ENCODE results near the gene CACNA1C.

The CACNA1C gene

DNA sequence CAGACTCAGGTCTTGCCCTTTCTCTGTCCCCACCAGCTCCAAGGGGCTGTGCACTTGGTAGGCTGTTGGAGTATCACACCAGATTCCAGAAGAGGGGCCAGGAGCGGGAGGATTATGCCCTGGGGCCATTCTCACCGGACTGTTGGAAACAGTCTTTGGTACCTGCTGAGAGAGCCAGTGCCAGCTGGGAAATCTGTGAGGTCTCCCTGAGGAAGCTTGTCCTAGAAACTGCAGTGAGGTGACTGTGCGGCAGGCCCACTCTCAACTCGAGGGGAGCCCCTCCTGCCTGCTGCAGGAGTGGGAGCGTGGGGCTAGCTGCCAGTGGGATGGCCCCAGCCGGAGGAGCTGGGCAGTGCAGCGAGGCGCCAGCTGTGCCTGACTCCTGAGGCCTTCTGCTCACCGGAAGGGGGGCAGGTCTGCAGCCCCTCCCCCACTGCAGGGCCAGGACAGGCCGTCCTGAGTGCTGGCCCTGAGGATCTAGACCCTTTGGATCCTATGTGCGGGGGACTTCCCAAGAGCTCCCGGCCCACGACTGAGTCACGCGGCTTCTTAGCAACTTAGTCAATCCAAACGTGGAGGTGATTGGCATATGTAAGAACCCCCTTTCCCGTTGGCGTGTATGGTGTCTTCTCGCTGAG is 295.2 kb downstream of the CACNA1C start:
- DNase-seq, result no peak

DNA sequence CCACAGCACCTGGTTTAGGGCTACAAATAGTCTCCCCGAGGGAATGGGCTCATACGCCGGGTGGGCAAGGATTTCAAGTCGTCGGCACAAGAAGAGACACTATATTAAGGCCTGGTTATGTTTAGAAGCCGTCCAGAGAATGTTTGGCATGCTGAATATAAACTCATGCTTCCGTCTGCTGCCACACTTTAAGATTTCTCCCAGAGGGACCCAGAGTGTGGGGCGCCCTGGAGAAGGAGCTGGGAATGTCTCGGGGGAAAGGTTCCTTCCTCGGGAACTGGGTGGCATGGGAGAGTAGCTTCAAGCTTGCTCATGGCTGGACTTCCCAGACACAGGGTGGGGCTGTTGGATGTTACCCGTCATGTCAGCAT is 295.7 kb downstream of the CACNA1C start:
- DNase-seq, result no peak

DNA sequence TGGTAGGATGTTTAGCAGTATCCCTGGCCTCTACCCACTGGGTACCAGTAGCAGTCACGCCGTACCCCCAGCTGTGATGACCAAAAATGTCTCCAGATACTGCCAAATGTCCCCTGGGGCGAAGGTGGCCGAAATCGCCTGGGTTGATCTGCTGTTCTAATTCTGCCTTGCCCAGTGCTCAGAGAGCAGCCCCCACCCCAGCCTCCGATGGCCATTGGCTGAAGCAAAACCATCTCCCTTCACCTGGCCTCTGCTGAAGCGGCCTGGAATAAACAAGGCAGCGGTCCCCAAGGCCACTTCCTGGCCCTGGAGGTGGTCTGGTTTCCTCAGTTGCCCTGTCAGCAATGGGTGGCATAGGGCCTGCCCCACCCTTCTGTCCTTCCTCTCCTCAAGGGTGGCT is 298.4 kb downstream of the CACNA1C start:
- no peak for DNase-seq

DNA sequence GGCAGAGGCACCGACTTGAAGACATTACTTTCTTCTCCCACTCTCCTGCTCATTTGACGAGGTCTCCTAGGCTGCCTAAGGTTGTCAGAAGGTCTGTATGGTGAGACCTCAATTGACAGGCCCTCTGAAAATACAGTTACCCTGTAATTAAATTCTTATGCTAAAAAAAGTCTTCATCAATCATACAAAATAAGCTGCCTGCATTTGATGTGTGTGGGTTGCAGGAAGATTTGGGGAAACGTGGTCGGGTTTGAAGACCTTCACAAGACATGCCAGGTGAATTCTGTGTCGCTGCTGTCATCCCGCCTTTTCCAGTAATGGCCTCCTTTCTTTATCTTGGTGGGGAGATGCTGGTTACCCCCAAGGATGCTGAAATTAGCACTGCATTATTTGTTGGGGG is 299.4 kb downstream of the CACNA1C start:
- DNase-seq, result no peak

DNA sequence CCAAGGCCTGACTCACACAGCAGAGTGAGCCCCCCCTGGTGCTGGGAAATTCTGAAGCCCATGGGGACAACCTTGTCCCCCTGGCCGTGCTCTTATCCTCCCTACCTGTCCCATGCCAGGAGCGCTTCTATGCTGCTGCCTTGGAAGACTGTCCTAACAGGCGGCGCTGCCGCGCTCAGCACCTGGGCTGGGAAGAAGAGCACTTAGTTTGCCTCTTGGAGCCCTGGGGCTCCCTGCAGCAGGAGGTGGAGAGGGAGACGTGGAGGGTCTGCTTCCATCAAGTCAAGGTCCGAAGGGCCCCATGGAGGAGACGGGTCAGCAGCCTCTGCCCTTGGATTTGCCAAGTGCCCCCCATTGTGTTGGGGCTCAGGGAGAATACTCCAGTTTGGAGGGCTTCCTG is 300.5 kb downstream of the CACNA1C start:
- no peak for DNase-seq

DNA sequence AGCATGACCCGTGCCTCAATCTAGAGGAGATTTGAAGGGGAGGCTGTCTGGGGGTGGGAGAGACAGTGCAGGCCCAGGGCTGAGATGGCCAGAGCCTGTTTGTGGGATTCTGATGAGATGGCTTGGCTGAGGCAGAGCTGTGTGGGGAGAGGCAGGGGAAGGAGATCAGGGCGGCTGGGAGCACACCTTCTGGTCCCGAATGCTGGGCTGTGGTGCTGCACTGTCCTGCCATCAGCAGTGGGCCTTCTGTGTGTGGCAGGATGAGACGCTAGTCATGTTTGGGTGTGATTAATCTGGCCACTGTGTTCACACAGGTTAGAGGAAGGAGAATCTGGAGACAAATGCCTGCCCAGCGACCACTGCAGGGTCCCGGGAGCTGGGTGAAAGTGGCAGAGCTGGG is 300.9 kb downstream of the CACNA1C start:
- DNase-seq, result no peak

DNA sequence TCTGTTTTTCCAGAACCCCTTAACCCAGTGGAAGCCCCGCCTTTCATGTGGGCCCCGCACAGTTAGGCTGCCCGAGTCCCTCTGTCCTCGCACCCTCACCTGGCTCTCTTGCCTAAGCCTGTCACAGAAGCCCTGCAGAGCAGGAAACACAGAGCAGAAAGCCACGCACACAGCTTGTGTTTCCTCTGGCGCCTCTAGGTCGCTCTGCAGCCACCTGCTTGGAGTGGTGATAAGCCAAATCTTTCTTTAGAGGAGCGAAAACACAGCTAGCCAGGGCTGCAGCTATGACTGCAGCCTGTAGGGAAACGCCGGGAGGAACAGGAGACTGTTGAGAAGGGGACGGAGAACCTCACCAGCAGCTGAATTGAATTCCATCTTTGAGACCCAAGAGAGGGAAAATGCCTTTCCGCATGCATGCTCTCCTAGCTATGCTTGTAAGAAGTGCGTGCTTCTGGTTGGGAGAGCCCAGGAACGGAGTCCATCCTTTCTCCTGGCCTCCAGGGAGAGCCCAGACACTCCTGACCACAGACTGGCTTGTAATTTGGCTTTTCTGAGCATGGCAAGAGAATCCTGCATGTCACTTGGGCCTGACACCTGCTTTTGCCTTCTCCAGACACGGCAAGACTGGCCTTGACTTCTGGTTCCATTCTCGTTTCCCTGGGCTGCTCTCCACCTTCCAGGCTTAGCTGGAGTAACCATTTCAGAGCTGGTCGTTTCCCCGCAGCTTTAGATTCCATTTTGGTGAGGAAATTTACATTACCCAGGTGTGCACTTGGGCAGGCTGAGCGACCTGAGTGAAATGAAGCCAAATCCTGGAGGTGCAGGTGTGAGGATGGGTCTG is 301.6 kb downstream of the CACNA1C start:
- peak; percentile 25 to 75 for DNase-seq

DNA sequence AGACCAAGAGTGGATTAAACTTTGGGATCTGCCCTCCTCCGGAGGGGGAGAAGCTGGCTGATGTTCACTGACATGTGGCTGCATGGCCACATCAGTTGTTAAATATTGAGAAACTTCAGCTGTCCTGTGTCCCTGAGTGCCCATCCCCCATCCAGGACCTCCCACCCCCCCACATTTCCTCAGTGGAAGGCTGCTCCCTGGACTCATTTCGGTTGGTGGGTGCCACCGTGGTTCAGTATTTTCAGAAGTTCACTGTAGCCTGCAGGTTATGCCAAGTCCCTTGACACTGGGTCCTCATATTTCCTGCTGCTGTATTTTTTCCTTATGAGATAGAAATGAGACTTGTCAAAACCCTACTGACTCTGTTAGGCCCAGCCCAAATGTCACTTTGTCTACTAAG is 302.4 kb downstream of the CACNA1C start:
- no peak for DNase-seq

DNA sequence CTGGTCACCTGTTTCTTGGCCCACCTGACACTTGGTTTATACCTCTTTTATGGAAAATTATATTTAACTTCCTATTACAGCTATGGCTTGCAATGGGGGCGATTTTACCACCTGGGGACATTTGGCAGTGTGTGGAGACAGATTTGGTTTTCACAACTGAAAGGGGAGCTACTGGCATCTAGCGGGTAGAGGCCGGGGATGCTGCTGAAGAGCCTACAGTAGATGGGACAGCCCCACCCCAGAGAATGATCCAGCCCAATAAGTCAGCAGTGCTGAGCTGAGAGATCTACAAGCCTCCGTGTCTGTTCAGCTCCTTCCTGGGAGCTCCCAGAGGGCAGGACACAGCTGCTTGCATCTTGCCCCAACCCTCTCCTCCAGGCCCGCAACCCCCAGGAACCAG is 302.8 kb downstream of the CACNA1C start:
- DNase-seq, result no peak

DNA sequence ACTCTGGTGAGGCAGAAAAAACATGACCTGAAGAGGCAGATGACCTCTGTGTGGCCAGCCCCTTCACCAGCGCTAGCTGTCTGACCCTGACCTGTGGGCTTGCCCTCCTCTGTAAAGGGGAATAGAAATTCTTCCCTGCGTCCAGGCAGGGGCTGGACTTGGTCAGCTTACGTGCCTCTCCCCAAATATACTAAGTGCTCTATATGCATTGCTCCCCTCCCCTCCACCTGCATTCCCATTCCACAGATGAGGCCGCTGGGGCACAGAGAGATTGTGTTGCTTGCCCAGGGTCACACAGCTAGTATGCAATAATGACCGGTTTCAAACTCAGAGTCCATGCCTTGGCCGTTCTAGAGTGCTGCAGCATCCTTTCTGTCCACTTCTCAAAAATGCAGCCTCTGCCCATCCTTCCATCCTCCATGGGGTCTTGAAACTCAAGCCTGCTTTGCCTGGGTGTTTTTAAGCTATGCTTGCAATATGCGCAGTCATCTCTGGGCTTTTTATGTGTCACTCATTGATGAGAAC is 303.9 kb downstream of the CACNA1C start:
- no peak for DNase-seq

DNA sequence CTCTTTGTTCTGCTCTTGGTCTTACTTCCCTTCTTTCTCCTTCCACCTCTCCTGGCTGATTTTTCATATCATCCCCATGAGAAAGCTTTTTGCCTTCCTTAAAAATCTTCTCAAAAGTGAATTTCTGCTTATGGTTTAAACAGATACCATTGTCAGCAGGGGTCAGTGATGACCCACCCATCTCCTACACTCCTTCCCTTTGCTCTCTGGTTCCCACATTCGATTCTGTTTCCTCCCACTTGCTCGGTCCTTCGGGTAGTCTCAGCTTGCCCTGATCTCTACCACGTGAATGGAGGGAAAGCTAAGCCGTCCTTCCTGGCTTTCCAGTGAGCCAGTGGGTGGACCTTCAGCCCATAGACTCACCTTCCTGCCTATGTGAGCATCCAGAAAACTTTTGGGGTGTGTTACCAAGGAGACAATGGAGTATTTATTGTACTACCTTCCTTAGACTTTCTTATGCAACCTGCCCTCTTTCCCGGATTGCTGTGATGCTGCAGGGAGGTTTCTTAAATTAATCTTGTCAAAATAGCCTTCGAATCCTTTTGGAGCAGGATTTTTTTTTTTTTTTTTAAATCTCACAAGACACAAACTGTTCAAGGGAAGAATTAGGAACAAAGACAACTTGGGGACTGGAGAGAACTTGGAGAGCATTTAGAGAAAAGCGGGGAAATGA is 306.3 kb downstream of the CACNA1C start:
- DNase-seq, result no peak

DNA sequence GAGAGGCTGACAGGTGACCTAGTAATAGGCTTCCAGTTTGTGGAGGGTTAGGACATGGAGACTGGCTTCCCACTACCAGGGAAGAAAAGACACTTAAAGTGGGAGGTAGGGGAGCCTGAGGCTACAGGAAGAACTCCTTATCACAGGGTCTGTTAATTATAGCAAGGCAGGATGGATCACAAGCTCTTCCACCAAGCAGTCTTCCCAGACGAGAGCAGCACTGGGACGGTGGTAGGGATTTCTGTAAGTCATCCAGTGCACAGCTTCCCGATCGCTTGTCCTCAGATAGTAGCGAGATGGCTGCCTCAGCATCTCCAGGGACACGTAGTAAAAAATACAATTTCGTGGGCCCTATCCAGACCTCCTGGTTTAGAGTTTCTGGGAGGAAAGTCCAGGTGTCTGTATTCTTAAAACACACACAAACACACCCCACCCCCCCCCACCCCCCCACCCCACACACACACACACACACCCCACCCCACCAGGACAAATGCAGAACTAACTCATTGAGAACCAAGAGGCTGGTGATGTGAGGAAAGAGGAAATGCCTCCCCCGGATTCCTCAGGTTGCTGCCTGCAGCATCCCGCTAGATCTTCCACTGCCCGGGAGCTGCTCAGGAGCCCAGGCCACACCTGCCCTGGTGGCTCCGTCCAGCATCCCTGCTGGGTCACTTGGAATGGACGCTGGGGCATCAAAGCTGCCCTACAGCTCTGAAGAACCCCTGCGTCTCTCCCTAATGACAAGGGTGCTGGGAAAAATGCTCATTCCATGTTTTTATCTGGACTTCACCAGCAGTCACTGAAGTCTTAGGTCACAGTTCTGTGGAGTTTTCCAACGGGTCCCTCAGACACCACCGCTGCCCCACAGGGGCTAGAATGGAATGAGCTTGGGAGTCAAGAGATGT is 307.2 kb downstream of the CACNA1C start:
- no peak for DNase-seq

DNA sequence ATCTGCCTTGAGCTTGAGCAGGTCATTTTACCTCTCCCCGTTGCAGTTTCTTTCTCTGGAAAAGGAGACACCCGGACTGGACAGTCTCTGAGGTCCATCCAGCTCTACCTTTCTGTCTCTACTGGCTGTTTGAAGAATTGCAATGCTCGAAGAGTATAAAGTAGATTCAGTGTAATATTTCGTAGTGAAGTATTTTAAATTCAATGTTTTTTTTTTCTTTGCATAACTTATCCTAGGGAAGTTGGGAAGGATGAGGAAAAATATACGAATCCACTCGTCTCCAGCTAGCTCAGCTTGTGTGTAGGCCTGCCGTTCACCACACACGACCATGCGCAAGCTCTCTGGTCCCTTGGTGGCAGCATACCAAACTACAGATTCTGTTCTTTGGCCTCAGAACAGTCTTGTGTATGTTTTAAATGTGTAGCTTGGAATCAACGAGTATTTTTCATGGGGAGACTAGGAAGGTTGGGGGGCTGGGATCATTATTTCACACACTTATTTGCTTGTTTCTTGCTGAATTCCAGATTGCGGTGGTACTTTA is 307.9 kb downstream of the CACNA1C start:
- DNase-seq, result no peak

DNA sequence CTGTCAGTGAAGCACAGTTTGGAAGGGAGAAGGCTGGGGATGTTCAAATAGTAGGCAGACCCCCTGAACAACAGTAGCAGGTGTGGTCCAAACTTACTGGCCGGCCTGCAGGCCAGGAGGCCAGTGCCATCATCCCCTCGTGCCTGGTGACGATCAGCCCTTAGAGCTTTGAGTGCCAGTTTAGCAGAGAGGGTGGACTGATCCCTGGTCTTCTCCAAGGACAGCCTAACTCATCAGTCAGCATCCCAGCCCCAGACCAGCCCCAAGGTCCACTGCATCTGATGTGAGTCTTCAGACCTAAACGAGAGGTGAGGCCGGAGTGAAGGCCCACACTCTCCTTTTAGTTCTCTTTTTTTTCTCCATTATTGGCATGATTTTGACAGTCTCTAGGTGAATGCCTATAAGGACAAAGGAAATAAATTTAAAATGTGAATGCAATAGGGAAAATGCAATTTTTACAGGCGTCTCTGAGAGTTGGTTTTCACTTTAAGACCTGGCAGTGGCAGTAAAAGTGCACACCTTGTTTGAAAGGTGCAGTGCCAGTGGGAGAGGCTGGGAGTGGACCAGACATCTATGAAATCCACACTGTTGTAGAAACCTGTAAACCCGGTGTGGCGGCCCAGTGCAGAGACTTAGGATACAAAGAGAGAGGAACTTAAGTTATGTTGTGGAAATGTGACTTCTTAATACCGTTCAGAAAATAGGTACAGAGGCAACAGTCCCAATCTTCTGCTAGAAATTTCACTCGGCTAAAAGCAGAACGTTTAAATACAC is 311.2 kb downstream of the CACNA1C start:
- DNase-seq, result no peak

DNA sequence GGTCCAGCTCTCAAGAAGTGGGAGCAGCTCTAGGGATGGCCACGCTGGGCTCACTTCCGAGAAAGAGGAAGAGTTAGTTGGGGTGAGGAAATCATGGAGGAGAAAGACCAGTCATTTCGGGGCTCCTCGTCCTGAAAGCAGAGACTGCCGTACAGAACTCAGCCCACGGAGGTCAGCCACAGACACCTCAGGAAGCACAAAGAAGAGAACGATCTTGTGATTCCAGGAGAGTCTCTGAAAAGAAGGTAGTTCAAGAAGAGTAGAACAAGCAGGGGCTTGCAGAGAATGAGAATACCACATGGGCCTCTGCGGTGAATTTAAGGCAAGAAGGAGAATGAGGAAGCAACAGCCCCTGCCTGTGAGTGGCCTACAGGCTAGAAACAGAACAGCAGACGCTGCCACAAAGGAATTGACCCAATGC is 311.9 kb downstream of the CACNA1C start:
- no peak for DNase-seq

DNA sequence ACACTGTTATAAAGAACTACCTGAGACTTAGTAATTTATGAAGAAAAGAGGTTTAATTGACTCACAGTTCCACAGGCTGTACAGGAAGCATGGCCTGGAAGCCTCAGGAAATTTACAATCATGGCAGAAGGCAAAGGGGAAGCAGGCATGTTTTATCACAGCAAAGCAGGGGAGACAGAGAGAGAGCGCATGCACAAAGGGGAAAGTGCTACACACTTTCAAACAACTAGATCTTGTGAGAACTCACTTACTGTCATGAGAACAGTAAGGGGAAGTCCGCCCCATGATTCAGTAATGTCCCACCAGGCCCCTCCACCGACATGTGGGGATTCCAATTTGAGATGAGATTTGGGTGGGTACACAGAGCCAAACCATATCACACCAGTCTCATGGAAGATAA is 313.9 kb downstream of the CACNA1C start:
- no peak for DNase-seq

DNA sequence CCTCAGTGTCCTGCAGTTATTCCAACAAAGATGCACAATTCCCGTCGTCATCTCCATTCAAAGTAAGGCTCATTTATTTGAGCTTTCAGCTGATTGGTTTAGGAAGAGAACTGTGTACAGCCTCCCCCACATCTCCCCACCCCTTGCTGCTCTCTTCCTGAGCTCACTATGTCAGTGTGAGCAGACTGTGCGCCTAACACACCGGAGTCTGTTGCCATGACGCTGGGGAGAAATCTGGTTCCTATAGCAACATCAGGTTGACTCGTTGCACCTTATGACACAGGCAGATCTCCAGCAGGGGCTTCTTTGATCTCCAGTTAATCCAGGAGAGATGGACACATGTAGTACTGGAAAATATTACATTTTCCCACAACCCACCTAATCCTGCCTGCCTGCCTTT is 319.4 kb downstream of the CACNA1C start:
- no peak for DNase-seq

DNA sequence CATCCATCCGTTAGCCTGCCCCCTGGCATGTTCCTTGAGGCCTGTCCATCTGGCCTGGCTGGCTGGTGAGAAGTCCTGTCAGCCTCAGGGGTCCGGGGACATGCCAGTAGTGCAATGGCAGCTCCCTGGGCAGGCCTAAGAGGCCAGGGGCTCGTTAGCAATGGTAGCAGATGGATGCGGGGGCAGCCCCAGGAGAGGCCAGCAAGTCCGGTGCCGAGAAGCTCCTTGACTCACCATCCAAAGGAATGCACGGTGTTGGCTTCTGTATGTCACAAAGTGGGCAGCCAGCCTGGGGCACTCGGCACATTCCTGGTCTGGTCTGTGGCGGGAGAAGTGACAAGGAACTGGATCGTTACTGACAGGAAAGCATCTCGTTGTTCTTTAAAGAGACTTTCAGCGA is 319.9 kb downstream of the CACNA1C start:
- peak; percentile 23 to 53 for DNase-seq

DNA sequence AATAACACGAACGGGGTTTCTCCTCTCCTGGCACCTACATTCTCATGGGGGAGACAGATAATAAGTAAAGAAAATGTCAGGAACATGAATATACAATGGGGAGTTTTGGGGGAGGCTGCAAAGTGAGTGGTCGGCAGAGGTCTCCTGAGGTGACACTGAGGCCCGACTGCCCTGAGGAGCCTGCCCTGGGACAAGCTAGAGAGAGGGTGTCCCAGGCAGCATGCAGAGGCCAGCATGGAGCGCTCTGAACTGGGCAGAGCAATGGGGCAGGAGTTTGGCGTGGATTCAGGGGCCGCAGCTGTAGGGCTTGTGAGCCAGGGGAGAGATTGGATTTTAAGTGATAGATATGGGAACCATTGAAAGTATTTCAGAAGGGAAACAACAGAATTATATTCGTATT is 320.5 kb downstream of the CACNA1C start:
- no peak for DNase-seq

DNA sequence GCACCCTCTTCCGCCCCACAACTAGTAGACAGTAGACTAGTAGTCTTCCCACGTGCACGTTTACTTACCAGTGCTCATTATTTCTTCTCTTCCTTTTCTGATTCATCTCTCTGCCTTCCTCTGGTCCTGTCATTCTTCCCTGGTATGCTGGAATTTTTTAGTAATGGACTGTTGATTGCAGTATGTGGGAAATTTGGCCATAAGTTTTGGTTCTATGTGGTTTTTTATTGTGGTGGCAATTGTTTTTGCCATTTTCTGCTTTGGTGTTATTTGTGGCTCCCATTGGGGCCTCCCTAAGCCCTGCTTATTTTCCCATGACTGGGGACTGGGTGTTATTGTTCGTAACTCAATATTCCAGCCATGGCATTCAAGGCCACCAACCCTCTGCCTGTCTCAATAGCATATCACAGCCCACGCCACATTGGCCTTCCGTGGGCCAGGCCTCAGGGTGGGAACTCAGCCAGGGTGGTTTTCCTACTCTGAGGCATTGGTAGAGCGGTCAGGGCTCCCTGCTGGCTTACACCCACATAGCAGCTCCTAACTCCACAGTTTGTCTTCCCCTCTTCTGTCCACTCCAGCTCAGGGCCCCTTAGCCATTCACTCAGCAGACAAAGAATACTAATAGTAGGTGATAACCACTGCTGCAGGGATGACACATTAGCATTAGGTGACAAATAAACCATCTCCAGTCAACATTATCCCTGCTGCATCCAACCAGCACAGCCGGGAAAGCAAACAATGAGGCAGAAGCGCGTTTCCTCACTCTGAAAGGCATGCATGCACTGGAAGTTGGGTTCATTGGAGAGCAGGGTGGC is 321.5 kb downstream of the CACNA1C start:
- no peak for DNase-seq

DNA sequence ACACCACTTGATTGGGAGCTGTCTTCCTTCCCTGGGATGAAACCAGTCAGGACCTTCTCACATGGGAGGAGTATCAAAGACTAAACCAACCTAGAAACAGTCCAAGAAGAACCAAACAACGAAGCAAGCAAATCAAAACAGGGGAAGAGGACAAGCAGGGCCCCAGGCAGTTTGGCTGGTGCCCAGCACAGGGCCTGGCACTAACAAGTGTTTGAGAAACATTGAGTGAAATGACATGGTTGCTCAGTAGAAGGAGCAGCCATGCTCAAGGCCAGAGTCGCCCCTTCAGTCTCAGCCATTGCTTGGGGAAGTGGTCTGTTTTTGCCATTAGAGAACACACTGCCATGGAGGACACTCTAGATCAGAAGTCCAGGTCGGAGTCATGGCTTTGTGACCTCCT is 323.1 kb downstream of the CACNA1C start:
- DNase-seq, result no peak
